CD1c-positive myeloid dendritic cell (primary cell): Measurements from ENCODE around the gene GALNT10.
A peak's percentile ranks its signal among the peaks of the same experiment; 100 is the strongest.
"Not testable (repeated sequence)": the region's sequence is repeated elsewhere in the genome, so short reads cannot be mapped to it uniquely, and the experiment has no call there.

Experiments used
- DNase-seq: peaks from one replicate; pipeline ENCODE4 v3.0.0-alpha.2; 2016; ENCODE audit errors: extremely low spot score

GALNT10 gene, protein sequence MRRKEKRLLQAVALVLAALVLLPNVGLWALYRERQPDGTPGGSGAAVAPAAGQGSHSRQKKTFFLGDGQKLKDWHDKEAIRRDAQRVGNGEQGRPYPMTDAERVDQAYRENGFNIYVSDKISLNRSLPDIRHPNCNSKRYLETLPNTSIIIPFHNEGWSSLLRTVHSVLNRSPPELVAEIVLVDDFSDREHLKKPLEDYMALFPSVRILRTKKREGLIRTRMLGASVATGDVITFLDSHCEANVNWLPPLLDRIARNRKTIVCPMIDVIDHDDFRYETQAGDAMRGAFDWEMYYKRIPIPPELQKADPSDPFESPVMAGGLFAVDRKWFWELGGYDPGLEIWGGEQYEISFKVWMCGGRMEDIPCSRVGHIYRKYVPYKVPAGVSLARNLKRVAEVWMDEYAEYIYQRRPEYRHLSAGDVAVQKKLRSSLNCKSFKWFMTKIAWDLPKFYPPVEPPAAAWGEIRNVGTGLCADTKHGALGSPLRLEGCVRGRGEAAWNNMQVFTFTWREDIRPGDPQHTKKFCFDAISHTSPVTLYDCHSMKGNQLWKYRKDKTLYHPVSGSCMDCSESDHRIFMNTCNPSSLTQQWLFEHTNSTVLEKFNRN

DNA sequence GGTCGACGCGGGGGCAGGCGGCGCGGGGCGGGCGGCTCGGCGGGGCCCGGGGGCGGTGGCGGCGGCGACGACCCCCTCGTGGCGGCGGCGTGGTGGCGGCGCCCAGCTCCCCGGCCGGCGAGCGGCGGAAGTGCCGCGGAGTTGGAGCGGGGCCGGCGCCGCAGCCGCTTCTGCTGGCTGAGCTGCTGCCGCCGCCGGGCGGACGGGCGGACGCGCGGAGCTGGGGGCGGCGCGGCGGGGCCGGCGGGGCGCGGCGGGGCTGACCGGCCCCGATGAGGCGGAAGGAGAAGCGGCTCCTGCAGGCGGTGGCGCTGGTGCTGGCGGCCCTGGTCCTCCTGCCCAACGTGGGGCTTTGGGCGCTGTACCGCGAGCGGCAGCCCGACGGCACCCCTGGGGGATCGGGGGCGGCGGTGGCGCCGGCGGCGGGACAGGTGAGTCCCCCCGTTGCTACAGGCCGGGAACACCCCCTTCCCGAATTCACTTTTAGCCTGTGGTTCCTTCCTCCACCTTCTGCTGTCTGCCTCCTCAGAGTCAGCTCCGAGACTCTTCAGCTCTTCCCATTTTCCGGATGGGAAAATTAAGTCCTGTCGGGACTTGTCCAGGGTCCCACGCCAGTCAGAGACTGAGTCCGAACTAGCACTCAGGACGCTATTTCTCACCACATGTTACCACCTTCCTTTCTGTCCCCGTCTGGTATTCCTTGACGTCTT is at the start of gene GALNT10:
Gene GALNT10 (plus strand): TSS at position 139 of the 710 bp plus-strand sequence. CDS start 134 bp downstream, at position 273.
- peak; percentile 86 for DNase-seq

DNA sequence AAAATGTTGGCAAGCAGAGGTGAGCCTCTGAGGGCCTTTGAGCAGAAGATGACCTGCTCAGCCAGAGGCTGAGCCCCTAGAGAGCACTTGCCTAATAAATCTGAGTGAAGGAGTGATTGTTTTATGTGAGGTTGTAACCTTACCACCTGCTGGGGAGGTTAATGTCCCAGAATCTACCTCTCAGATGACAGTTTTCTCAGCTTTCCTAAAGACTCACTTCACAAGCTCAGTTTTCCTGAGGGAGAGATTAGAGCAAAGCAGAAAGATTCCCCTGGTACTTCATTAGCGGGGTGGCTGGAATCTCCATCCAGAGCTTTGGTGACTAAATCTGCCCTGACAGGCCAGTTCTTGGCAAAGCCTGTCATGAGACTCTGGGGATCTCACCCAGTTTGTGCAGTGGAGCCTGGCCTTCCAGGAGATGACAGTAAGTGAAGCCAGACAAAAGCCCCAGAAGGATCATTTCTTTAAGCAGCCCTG is 48.8 kb upstream of the GALNT10 start:
- DNase-seq, result no peak

DNA sequence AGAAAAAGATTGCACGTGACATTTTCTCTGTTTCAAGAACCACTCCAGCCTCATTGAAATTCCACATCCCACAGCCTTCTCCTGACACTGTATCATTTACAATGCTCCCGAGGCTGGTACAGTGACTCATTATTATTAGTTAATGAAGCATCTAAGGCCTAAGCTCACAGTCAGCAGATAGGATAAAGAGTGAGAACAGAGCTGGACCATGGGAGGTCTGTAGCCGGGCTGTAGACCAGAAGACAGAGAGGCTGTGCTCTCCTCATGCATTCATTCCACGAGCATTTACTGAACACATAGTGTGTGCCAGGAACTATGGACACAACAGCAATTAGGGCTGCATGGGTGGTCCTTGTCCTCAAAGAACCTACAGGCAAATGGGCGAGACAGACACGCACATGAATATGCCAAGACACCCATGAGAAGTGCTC is 47.3 kb upstream of the GALNT10 start:
- no peak for DNase-seq

DNA sequence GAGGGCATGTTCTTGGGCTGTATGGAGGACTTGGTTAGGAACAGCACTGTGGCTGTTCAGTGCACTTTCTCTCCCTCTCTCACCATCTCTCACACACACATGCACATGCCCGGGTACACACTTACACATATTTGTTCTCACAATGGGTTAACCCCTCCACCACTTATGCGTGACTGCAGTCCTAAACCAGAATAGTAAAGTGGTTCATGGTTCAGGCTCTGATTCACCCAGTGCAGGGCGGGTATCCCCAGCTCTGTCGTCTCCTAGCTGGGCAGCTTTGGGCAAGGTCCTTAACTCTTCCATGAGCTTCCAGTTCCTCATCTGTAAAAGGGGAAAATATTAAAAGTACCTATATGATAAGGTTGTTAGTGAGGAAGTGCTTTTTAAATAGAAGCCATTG is 45.3 kb upstream of the GALNT10 start:
- no peak for DNase-seq

DNA sequence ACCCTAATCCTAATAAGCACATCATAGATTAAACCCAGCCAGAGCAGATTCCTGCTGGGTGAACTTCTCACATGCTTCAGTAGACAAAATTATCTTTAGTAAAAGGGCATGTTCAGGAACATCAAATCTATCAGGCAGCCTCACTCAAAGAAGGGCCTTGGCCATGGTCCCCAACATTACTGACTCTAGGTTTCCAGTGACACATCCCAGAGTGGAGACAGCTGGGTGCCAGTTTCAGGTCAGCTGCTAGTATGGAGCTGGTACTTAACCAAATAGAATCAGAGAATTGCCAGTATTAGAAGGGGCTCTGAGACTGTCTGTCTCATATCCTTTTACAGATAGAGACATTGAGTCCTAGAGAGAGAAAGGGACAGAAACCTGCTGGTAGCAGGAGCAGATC is 44.1 kb upstream of the GALNT10 start:
- no peak for DNase-seq

DNA sequence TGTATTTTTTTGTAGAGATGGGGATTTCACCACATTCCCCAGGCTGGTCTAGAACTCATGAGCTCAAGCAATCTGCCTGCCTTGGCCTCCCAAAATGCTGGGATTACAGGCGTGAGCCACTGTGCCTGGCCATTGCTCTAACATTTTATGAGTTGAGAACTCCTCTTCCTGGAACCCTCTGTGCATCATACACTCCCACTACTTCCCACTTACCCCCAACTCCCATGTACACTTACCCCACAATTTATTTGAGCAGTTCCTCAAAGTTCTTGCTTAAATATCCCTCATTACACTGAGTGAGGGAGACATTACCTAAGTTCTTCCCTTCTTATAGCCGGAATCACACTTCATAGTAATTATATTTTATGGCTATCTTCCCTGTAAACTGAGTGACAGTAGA is 42.9 kb upstream of the GALNT10 start:
- DNase-seq, result no peak

DNA sequence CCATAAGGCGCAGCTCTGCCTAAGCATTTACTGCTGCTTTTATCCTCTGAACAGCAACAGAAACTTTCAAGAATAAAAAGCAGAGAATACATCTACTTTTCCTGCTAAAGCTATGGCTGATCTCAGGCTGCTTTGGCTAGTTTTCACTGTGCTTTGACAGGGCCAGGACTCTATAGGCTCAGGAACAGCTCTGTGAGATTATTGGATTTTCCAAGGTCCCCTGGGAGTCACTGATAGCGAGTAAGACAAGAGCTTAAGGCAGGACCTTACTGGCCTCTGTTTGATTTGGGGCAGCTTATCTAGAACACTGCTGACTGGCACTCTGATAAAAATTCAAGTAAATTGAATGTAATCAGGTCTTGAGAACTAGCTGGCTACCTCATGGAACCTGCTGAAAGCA is 40.1 kb upstream of the GALNT10 start:
- not testable (repeated sequence) for DNase-seq

DNA sequence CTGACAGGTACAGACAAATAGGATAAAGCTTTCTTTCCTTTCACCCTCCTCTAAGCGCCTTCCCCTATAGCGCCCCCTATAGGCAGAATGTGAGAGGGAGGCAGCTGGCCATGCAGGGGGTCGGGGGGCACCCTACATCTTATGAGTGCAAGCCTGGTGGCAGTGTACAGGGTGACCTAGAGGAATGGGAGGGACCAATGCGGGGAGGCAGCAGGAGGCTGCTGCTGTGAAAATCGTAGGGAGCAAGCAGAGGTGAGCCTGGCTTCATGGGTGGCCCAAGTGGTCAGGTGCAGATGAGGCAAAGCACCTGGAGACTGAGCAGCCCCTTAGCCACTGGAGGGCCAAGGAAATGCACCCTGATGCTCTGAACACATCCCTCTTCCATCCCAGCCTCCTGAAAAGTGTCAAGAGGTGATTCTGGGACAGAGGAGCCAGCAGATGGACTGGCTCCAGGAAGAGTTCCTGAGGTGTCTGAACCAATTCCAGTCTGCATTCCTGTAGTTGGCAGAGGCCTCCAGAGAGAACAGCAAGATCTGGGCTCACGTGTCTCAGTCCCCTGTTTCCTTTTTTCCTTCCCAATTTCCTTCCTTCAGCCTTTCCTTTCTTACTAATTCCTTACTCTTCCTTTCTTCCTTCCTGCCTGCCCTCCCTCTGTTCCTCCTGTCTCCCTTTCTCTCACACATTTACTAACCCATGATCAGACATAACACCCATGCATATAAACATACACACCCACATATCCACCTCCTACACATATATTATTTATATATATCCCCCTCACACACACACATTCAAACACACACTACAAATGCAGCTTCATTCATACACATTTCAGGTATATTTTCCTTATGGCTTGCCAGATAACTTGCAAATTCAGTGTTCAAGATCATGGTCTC is 32.8 kb upstream of the GALNT10 start:
- DNase-seq, result no peak

DNA sequence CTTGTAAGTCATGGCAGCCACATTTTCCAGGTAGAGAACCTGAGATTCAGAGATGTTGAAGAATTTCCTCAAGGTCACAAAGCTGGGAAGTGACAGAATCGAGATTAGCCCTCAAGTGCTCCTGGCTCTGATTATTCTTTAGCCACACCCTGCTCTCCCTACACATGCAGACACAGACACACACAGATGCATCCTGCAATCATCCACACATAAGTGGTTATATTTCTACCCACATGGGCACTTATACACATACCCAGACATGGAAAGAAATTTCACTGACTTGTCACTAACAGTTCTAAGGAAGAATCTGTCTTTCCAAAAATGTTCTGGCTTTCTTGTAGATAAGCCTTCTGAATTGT is 32.2 kb upstream of the GALNT10 start:
- DNase-seq, result no peak

DNA sequence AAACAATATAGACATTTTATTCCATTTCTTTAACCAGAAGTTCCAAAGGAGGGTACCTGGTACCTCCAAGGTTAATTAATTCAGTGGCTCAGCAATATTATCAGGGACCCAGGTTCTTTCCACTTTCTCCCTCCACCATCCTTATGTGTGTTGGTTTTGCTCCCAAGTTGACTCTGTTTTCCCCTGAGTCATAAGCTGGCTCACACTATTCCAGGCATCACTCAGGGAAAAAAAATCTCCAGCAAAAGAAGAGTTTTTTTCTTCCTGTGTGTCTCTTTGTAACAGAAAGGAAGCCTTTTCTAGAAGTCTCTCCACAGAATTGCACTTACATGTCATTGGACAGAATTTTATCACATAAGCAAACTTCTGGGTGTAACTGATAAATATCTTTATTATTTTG is 31.2 kb upstream of the GALNT10 start:
- DNase-seq, result no peak

DNA sequence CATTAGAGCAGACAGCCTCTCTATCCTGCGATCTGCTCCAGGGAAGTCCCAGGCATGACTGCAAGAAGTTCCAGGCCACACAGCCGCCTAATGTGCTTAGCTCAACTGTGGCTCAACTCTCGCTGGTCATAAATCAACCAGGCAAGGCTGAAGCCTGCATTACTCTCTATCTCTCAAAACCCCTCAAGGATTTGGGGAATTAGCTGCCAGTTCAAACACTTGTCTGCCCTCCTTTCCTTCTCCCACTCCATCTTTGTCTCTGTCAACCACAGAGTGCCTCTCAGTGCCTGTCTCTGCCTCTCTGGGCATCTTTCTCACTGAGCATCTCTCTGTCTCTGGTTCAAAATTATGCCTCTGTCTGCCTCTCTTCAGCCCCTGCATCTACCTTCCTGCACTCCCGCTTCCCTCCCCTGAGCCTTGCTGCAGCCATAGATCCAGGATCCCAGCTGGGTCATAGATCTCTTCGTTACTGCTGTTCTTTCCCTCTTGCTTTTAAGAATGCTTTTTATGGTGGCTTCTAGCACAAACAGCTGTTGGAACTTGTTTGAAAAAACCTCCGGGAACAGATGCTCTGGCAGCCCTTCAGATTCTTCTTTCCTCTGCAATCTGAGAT is 27.9 kb upstream of the GALNT10 start:
- DNase-seq, result no peak

DNA sequence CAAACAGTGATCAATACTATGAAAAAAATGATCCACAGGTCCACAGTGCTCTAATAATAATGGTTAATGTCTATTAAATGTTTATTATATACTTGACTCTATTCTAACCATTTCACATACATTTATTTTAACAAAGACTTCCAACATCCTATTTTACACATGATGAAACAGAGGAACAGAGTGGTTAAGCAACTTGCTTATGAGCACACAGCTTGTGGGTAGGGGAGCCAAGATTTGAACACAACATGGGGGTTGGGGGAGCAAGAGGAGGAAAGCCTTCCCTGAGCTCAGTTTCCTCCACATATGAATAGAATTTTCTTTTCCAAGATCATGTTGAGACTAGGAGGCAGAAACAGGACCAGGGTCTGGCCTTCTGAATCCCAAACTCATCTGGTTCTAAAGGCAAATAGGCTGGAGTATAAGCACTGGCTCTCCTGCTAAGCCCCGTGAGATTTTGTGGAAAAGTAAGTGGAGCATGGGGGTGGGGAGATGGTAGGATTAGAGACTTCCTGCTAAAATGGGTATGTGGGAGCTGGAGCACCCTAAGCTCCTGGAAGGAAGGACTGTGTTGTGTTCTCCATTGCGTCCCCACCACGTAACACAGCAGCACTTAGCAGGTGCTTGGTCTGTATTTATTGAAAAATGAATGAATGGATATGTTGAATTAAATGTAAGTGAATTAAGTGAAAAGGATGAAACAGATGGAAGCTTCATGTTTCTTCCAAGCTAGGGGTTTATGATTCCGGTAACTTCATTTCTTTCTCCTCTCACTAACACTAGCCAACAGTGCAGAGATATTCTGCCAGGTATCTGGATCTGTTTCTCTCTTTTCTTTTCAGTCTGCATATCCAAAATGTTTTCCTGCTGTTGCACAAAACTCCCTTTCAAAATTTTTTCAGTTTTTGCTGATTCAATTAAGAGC is 26.9 kb upstream of the GALNT10 start:
- DNase-seq, result no peak

DNA sequence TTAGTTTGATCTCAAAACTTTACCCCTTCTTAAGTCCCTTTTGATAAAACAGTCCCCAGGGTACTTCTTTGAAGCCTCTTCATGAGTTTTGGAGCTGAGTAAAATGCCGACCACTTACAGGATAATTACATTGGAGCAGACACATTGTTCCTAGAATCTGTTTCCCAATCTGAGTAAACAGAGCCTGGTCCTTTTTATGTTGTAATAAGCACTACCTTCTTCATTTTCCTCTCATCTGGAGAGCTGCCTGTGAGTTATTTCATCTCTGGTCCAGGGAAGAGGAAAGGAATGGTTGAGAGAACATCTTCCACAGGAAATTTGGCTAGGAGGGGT is 26.3 kb upstream of the GALNT10 start:
- DNase-seq, result no peak

DNA sequence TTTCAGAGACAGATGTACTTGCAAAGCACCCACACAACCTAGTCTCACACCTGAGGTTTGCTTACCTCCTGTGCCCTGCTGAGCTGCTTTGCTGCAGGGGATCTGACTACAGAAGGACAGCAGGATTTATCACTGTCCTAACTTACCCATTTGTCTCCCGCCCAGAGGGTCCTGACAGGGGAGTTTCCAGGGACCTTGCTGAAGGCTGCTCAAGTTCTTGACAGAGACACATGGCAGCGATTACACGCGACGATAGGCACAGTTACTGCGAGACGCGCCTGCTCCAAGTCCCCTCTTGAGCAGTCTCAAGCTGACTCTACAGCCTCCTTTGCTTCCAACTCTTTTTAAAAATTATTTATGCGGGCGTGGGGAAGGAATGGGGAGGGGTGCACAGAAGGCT is 24.6 kb upstream of the GALNT10 start:
- DNase-seq, result no peak

DNA sequence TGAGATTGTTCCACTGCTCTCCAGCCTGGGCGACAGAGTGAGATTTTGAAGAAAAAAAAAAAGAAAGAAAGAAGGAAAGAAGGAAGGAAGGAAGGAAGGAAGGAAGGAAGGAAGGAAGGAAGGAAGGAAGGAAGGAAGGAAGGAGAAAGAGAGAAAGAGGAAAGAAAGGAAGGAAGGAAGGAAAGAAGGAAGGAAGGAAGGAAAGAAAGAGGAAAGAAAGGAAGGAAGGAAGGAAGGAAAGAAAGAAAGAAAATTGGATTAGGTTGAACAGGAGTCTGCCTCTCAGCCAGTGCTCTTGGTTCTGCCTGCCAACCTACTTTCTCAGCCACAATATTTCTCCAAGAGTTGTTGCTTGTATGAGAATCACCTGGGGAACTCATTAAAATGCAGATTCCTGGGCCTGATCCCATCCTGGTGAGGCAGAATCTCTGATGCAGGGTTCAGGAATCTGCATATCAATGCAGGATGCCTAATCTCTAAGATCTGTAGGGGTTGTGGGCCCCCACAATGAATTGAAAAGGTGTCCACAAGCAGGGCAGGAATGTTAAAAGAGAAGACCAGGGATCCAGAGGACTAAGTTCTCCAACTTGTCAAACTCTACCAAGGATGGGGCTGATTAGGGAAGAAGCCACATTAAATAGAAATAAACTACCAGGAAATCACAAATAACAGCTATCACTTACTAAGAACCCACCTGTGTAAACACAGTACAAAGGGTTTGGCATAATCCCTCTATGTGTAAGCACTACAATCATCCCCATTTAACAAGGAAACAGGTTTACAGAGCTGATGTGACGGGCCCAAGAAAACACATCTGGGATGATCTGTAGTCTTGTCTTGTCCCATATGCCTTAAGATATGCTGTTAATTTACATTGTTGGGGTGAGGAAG is 23.4 kb upstream of the GALNT10 start:
- no peak for DNase-seq

DNA sequence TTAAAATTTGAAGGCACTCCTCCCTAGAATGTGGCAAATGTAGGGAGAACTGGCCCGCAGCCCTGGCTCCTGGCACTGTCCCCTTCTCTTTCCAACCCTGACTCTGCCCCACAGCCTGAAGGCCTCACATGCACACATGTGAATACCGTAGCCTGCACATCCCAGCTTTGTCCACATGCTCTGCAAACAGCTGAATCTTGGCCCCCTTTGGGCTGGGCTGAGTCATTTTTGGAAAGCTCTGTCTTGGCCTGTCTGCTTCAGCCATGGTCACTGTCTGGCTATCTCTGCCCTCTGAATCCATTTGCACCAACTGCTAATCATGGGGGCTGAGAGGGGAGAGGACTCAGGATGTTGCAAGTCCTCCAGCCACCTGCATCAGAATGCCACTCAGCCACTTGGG is 22.1 kb upstream of the GALNT10 start:
- no peak for DNase-seq

DNA sequence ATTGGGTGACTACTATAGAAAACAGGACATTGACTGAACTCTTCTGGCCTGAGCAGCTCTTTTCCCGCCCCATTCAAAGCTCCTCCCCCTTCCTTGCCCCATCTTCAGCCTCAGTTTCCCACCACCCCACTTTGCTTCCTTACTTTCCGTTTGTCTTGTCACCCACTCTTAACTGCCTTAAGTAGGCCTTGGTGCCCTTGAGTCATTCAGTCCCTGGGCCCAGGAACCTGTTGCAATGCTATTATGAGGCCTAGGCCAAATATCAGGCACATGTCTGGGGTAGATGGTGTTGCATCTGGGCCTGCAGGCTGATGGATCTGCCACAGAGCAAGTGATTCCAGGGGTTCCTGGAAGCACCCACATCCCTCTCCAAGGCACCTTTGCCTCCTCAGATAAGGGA is 17.7 kb upstream of the GALNT10 start:
- DNase-seq, result no peak

DNA sequence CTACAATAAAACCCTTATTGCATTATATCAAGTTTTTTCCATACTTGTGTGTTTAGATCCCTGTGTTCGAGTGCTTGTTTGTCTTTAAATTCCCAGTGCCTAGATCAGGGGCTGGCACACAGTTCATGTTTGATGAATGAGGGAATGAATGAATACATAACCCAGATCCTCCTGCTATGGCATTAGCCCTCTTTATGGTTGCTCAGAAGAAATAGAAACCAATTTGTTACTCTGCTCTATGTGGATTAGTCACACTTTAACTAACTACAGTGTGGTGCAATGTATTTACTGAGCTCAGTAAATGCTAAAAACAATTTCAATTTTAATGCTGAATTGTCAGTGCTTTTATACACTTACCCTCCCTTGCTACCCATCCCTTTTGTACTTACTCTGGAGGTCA is 16.4 kb upstream of the GALNT10 start:
- no peak for DNase-seq

DNA sequence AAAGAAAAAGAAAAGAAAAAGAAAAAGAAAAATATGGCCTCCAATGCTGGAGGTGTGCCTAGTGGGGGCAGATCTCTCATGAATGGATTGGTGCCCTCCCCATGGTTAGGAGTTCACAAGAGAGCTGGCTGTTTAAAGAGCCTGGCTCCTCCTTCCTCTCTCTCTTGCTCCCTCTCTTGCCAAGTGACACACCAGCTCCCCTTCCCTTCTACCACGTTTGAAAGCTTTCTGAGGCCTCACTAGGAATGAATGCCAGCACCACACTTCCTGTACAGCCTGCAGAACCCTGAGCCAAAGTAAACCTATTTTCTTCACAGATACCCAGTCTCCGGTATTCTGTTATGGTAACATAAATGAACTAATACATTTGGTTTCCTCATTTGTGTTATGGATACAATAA is 14.4 kb upstream of the GALNT10 start:
- DNase-seq, result no peak
